BLaER1 (cell line): Measurements from ENCODE around the gene NCBP1.
"Not testable (repeated sequence)": the region's sequence is repeated elsewhere in the genome, so short reads cannot be mapped to it uniquely, and the experiment has no call there.

Experiments used
- H3K27ac ChIP-seq: shearing (Covaris generic); formaldehyde crosslinking; 2 replicates; pipeline ENCODE4 v1.8.1; 2022
- H3K27me3 ChIP-seq: shearing (Covaris generic); formaldehyde crosslinking; 2 replicates; pipeline ENCODE4 v1.8.1; 2022
- H3K36me3 ChIP-seq: shearing (Covaris generic); formaldehyde crosslinking; 2 replicates; pipeline ENCODE4 v1.8.1; 2022
- H3K4me1 ChIP-seq: shearing (Covaris generic); formaldehyde crosslinking; 2 replicates; pipeline ENCODE4 v1.8.1; 2022
- H3K4me2 ChIP-seq: shearing (Covaris generic); formaldehyde crosslinking; 2 replicates; pipeline ENCODE4 v1.8.1; 2022
- H3K4me3 ChIP-seq: shearing (Covaris generic); formaldehyde crosslinking; 2 replicates; pipeline ENCODE4 v1.8.1; 2022
- H3K9ac ChIP-seq: shearing (Covaris generic); formaldehyde crosslinking; 2 replicates; pipeline ENCODE4 v1.8.1; 2022
- H3K9me3 ChIP-seq: shearing (Covaris generic); formaldehyde crosslinking; 2 replicates; pipeline ENCODE4 v1.8.1; 2022
- H4K20me1 ChIP-seq: shearing (Covaris generic); formaldehyde crosslinking; 2 replicates; pipeline ENCODE4 v1.8.1; 2022
- Cebpa-rat ChIP-seq: shearing (Covaris generic); IDR thresholded peaks from 2 replicates; pipeline ENCODE4 v1.8.1; 2022

NCBP1 gene

GRCh38 chr9:97599314-97599846, 34.2 kb upstream of the NCBP1 start:
- no peaks in the 10 kb centered on the region for H3K9me3 ChIP-seq
- no peak overlapping the region for H3K4me2 ChIP-seq
- TF ChIP-seq Cebpa-rat: no peak
- H3K27ac ChIP-seq: no peak overlapping the region
- peaks cover 53% of the 10 kb centered on the region for H3K36me3 ChIP-seq
- H4K20me1 ChIP-seq: no peaks in the 10 kb centered on the region
- H3K4me3 ChIP-seq: no peak overlapping the region
- H3K4me1 ChIP-seq: peaks cover 9% of the 10 kb centered on the region
- no peak overlapping the region for H3K9ac ChIP-seq
- no peaks in the 10 kb centered on the region for H3K27me3 ChIP-seq

GRCh38 chr9:97600531-97601227, 32.9 kb upstream of the NCBP1 start:
- no peaks in the 10 kb centered on the region for H3K9me3 ChIP-seq
- H3K4me1 ChIP-seq: 0 out of 2 replicates have a peak, but pooled peaks cover 5% of the 10 kb centered on the region
- no peak overlapping the region for H3K4me2 ChIP-seq
- TF ChIP-seq Cebpa-rat: no peak
- H4K20me1 ChIP-seq: no peaks in the 10 kb centered on the region
- H3K9ac ChIP-seq: no peak overlapping the region
- H3K27me3 ChIP-seq: no peaks in the 10 kb centered on the region
- H3K4me3 ChIP-seq: no peak overlapping the region
- peaks cover 66% of the 10 kb centered on the region for H3K36me3 ChIP-seq
- H3K27ac ChIP-seq: no peak overlapping the region

GRCh38 chr9:97601228-97601898, 32.3 kb upstream of the NCBP1 start:
- 0 out of 2 replicates have a peak, but pooled peaks cover 5% of the 10 kb centered on the region for H3K4me1 ChIP-seq
- H4K20me1 ChIP-seq: no peaks in the 10 kb centered on the region
- no peak overlapping the region for H3K9ac ChIP-seq
- H3K9me3 ChIP-seq: no peaks in the 10 kb centered on the region
- no peak overlapping the region for H3K27ac ChIP-seq
- no peak for TF ChIP-seq Cebpa-rat
- H3K4me3 ChIP-seq: no peak overlapping the region
- H3K27me3 ChIP-seq: no peaks in the 10 kb centered on the region
- H3K4me2 ChIP-seq: no peak overlapping the region
- peaks cover 73% of the 10 kb centered on the region for H3K36me3 ChIP-seq

GRCh38 chr9:97602430-97602829, 31.2 kb upstream of the NCBP1 start:
- H3K4me1 ChIP-seq: 0 out of 2 replicates have a peak, but pooled peaks cover 5% of the 10 kb centered on the region
- no peaks in the 10 kb centered on the region for H3K27me3 ChIP-seq
- H3K4me3 ChIP-seq: no peak overlapping the region
- peaks cover 82% of the 10 kb centered on the region for H3K36me3 ChIP-seq
- no peaks in the 10 kb centered on the region for H3K9me3 ChIP-seq
- no peaks in the 10 kb centered on the region for H4K20me1 ChIP-seq
- H3K9ac ChIP-seq: no peak overlapping the region
- no peak overlapping the region for H3K4me2 ChIP-seq
- no peak overlapping the region for H3K27ac ChIP-seq
- TF ChIP-seq Cebpa-rat: no peak

- Histone ChIP-seq H3K4me2 (no peak overlapping the region), H3K9ac (no peak overlapping the region), H3K4me1 (no peaks in the 10 kb centered on the region), H3K27ac (no peak overlapping the region), H3K9me3 (no peaks in the 10 kb centered on the region), H3K36me3 (peaks cover 89% of the 10 kb centered on the region), H4K20me1 (no peaks in the 10 kb centered on the region), H3K4me3 (no peak overlapping the region), H3K27me3 (no peaks in the 10 kb centered on the region)
- TF ChIP-seq Cebpa-rat: no peak
Measured at GRCh38 chr9:97604901-97605645, 28.5 kb upstream of the NCBP1 start.

- Histone ChIP-seq H3K4me2 (no peak overlapping the region), H3K27ac (no peak overlapping the region), H3K4me1 (no peaks in the 10 kb centered on the region), H3K36me3 (peaks cover 90% of the 10 kb centered on the region), H3K9me3 (peaks cover 8% of the 10 kb centered on the region), H3K27me3 (no peaks in the 10 kb centered on the region), H4K20me1 (peaks cover 16% of the 10 kb centered on the region; the same call in 1 of the 2 replicates), H3K4me3 (no peak overlapping the region), H3K9ac (no peak overlapping the region; the same call in 1 of the 2 replicates)
- no peak for TF ChIP-seq Cebpa-rat
Measured at GRCh38 chr9:97615439-97616072, 18.1 kb upstream of the NCBP1 start.

- Histone ChIP-seq H3K9ac (no peak overlapping the region), H3K4me3 (no peak overlapping the region), H4K20me1 (peaks cover 16% of the 10 kb centered on the region; the same call in 1 of the 2 replicates), H3K27ac (no peak overlapping the region), H3K36me3 (peaks cover 90% of the 10 kb centered on the region), H3K9me3 (peaks cover 28% of the 10 kb centered on the region), H3K4me1 (no peaks in the 10 kb centered on the region), H3K4me2 (no peak overlapping the region), H3K27me3 (no peaks in the 10 kb centered on the region)
- TF ChIP-seq Cebpa-rat: no peak
Measured at GRCh38 chr9:97617939-97618416, 15.6 kb upstream of the NCBP1 start.

- not testable (repeated sequence) for H3K9ac ChIP-seq, H3K27ac ChIP-seq, H3K4me2 ChIP-seq, H3K4me1 ChIP-seq, H3K4me3 ChIP-seq, H3K27me3 ChIP-seq
- Histone ChIP-seq H3K9me3 (peaks cover 28% of the 10 kb centered on the region), H3K36me3 (peaks cover 90% of the 10 kb centered on the region), H4K20me1 (peaks cover 24% of the 10 kb centered on the region; the same call in 1 of the 2 replicates)
Measured at GRCh38 chr9:97620063-97620462, 13.6 kb upstream of the NCBP1 start.

- H3K36me3 ChIP-seq: peaks cover 86% of the 10 kb centered on the region
- not testable (repeated sequence) for H3K4me1 ChIP-seq, H3K27ac ChIP-seq, H3K9ac ChIP-seq, H3K4me2 ChIP-seq, H3K27me3 ChIP-seq, H3K4me3 ChIP-seq
- peaks cover 28% of the 10 kb centered on the region for H3K9me3 ChIP-seq
- peaks cover 26% of the 10 kb centered on the region; the same call in 1 of the 2 replicates for H4K20me1 ChIP-seq
Measured at GRCh38 chr9:97622483-97622882, 11.1 kb upstream of the NCBP1 start.
